Measurements from ENCODE around the gene CRTAP.
"Not testable (repeated sequence)": the region's sequence is repeated elsewhere in the genome, so short reads cannot be mapped to it uniquely, and the experiment has no call there.

CRTAP gene

DNA sequence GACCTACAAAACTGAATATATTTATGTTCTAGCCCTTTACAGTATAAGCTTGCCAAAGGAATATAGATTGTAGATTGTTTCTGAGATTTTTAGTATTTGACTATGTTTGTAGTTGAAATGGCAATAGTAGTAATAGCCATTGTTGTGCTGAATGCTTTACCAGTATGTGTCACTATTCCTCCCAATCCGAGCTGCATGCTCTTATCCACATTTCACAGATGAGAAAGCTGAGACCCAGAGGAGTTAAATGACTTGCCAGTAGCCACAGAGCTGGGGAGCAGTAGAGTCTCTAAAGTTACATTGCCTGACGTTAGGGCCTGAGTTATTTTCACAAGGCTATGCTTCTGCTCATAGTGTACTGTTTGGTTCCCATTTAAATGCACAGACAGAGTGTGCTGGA lies 13.6 kb upstream of the CRTAP start:
- DNase-seq: no peak

- no peak for DNase-seq
These were observed 10.8 kb upstream of the CRTAP start for GRCh38 chr3:33103034-33103433.

DNA sequence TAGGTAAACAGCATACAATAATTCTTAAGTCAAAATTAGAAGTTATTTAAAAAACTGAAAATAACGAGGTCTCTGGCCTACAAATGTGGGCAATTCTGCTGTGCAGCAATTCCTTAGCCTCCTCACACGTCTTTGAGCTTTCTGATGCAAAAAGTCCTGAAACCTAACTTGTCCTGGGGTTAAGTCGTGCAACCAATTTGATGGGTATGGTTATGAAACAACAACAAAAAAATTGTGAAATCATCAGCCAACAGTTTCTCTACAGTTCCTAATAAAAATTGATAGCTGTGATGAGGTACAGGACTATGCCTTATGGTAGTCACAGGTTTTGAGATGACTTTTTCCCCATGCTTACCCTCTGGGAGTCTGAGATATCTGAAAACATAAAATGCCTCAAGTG lies 10.3 kb upstream of the CRTAP start:
- no peak for DNase-seq

- no peak for DNase-seq
These were observed 9.0 kb upstream of the CRTAP start for GRCh38 chr3:33104803-33105202.

DNA sequence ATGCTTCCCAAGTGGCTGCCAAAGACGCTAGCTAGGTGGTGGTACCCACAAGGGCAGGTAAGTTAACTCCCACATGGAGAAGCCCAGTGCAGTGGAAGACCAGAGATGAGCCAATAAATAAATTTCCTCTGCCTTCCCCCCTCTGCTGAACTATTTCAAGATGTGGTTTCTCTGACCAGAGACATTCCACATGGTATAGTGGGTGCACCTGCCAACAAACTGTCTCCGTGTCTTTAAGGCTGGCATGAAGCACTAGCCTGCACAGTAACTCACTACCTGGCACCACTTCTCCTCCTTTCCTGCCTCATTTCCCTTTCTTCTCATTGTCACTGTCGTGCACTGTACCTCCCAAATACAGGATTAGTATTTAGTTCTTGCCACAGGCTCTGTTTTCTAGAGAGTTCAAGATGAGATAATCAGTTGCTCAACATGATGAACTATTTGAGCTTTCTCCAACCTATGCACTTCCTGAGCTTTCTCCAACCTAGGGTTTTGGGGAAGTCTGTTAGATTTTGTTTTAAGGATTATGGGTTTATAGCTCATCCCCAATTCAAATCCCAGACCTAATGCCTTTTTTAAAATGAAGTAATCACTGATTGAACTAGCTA lies 8.4 kb upstream of the CRTAP start:
- DNase-seq: no peak

DNA sequence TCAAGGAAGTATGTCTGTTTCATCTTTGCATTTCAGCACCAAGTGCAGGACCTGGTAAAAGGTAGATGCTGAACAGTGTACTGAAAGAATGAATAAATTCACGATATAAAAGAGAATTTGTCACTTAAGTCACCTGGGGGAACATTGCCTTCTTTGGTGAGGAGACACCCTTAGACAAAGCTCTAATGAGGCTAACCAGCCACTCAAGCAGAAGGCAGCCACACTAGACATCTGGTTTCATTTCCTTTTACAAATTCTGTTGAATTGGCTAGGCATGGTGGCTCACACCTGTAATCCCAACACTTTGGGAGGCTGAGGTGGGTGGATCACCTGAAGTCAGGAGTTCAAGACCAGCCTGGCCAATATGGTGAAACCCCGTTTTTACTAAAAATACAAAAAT lies 7.0 kb upstream of the CRTAP start:
- not testable (repeated sequence) for DNase-seq

- no peak for DNase-seq
These were observed 2.2 kb upstream of the CRTAP start for GRCh38 chr3:33111581-33111980.

DNA sequence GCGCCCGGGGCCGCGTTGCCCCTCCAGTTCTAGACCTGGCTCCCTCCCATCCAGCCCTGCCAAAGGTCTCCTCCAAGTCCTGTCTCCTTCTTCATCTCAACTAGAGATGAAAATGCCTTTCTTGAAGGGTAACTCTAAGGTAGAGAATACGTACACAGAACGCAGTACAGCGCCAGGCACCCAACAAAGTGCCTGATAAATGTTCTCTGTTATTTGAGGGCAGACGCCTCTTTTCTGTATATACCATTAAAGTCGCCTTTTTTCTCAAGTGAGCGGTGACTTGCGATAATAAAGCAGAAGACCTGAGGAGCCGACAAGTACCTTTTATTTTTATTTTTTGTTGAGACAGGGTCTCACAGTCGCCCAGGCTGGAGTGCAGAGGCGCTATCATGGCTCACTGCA lies 809 bp downstream of the CRTAP start:
- DNase-seq: no peak

- peak; percentile 4 for DNase-seq
These were observed 1.4 kb downstream of the CRTAP start for GRCh38 chr3:33115024-33115768.

GRCh38 chr3:33117461-33117860 lies 3.6 kb downstream of the CRTAP start:
- no peak for DNase-seq

- DNase-seq: no peak
These were observed 6.1 kb downstream of the CRTAP start for GRCh38 chr3:33119891-33120290.

DNA sequence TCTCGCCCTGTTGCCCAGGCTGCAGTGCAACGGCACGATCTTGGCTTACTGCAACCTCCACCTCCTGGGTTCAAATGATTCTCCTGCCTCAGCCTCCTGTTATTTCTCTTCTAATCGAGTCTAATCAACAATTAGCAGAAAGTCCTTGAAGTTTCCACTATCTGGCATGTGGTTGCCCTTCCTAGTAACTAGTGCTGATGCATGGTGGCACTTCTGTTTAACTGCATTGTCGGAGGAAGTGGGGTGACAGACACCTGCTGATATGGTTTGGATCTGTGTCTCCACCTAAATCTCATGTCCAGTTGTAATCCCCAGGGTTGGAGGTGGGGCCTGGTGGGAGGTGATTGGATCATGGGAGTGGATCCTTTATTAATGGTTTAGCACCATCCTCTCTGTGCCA lies 9.2 kb downstream of the CRTAP start:
- DNase-seq: no peak

GRCh38 chr3:33124638-33125037 lies 10.8 kb downstream of the CRTAP start:
- no peak for DNase-seq

DNA sequence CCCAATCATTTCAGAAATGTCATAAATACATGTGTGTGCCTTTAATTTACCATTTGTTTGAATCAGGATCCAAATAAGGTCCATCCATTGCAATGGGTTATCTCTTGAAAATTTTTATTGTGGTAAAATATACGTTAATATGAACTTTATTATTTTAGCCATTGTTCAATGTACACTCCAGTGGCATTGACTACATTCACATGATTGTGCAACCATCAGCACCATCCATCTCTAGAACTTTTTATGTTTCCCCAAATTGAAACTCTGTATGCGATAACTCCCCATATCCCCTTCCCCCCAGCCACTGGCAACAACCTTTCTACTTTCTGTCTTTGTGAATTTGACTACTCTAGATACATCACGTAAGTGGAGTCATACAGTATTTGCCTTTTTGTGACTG lies 12.0 kb downstream of the CRTAP start:
- DNase-seq: no peak

DNA sequence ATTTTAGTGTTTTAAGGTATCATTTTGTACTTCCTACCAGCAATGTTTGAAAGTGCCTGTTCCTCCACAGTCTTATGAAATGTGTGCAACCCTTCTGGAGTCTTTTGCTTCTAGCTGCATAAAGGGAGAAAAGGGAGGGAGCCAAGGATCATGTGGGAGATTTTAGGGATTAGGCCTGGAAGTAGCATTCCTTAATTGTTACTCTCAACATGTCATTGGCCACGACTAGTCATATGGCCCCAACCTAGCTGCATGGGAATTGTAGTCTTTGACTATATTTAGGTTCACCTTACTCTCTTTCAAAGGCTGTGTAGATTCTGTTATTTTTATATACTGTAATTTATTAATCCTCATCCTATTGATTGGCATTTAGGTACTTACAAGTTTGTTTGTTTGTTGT lies 14.9 kb downstream of the CRTAP start:
- no peak for DNase-seq

- no peak for DNase-seq
These were observed 16.3 kb downstream of the CRTAP start for GRCh38 chr3:33130144-33130543.

DNA sequence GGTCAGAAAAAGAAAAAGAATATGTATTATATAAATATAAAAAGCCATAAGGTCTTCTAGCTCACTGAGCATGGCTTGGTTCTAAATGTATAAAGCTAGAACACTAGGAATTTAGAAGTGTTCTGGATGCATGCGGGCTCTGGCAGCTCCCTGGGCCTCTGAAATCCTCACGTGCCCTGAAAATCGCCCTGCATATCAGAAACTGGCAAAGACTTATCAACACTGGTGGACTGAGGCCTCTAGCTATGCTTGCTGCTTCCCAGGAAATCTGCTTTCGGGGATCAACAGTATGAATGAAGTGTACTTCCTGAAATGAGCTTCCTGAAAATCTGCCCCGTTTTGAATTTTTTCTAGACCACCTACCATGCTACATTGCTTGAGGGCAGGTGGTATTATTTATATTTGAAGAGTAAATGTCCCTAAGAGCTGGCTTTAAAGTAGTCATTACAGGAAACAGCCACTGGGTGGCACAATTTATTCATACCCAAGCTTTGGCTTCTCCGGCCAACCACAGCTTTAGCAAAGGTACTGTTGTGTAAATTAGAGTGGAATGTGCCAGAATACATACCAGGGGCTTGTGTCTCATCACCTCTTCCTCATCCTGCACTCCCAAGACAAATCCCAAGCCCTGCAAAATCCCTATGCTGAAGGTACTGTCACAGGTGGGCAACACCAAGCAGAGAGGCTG lies 17.7 kb downstream of the CRTAP start:
- peak; percentile 21 for DNase-seq

DNA sequence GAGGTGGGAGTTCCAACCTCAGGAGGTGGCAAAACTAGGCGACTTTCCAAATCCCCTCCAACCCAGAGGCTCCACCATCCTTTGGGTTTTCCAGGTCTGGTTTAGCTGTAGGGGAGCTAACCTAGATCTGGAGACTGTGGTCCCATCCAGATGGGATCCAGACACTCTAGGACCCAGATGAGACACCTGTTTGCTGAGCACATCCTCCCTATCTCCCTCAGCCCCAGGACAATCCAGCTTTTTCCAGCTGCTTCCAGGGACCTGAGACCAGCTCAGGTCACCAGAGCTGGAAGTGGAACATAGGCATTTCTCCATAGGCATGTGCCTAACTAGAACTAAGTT lies 18.2 kb downstream of the CRTAP start:
- no peak for DNase-seq

- no peak for DNase-seq
These were observed 20.3 kb downstream of the CRTAP start for GRCh38 chr3:33134026-33134625.

DNA sequence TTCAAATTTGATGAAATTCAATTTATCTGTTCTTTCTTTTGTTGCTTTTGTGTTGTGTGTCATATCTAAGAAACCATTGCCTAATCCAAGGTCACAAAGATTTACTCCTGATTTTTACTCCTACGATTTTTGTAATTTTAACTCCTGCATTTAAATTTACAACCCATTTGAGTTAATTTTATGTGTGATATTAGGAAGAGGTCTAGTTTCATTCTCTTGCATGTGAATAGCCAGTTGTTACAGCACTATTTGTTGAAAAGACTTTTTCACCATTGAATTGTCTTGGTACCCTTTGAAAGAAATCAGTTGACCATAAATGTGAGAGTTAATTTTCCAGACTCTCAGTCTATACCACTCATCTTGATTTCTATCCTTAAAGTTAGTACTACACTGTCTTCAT lies 23.9 kb downstream of the CRTAP start:
- no peak for DNase-seq

- not testable (repeated sequence) for DNase-seq
These were observed 25.3 kb downstream of the CRTAP start for GRCh38 chr3:33139006-33139623.

GRCh38 chr3:33139996-33140395 lies 26.2 kb downstream of the CRTAP start:
- DNase-seq: no peak

- no peak for DNase-seq
These were observed 27.2 kb downstream of the CRTAP start for GRCh38 chr3:33141006-33141405.

- no peak for DNase-seq
These were observed 30.6 kb downstream of the CRTAP start for GRCh38 chr3:33144433-33144832.

Data from DMS79 treated with DMSO at 0.1 percent for 48 hours (cell line).